NCI-H1694 (cell line): ENCODE results near the gene PIRT.

Source experiments
- DNase-seq: peaks from one replicate; lab custom pipeline; 2025; lab: John Stamatoyannopoulos, UW

The PIRT gene

DNA sequence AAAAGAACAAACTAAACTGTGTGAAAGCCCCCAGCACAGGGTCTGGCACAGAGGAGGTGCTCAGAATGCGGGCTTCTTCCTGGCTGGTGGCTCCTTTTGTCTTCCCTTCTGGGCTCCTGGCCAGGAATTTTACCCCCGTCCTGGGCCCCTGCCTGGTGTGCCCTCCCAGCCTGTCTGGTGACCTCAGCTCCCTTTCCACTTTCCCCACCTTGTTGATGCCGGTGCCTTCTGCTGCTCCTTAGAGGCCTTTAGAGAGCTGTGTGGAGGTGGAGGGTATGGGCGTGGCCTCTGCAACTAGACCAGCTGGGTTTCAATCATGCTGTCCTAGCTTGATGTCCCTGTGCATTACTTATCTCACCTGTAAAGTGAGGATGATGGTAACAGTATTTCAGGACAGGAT, 16.8 kb downstream of the PIRT start:
- DNase-seq: no peak

DNA sequence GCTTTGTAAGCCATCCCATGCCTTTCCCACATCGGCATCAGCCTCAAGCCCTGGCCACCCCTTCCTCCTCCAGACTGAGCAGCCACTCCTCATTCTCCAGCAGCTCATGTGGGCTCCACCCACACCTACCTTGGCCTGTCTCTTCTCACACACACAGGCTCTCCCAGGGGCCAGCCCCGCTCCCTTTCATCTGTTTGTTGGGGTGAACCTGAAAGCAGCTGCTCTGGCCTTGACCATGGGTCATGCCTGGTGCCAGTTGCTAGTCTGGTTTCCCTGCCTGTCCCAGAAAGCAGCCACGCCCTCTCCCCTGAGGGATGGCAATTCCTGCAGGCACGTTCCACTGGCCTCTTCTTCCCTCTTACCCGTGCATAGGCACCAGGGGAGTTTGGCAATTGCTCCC, 22.6 kb downstream of the PIRT start:
- DNase-seq: no peak

DNA sequence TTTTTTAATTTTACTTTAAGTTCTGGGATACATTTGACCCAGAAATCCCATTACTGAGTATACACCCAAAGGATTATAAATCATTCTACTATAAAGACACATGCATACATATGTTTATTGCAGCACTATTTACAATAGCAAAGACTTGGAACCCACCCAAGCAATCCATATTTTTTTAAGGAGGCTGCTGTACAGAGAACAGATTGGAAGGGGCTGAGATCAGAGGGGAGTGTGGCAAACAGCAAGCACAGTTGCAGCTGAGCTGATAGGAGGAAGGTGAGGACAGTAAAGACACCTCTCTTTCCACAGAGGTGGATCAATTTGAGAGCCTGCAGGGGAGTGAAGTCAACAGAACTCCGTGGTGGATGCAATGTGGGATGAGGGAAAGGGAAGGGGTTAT, 23.8 kb downstream of the PIRT start:
- DNase-seq: peak; percentile 4

DNA sequence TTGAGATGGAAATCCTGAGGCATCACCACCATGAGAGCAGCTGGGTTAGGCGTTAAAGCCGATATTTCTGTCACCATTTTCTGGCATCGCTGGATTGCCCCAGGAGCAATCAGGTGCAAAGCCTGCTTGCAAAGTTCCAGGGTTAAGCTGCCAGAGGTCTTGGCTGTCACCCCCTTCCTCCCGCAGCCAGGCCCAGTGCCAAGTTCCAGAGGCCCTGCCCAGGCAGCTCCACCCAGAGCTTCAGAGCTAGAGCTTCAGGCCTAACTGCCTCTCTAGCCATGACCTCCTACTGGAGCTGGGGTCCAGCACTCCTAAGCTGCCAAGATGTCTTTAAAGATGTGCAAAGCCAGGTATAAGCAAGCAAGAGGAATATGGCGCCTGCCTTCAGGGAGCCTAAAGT, 25.2 kb downstream of the PIRT start:
- DNase-seq: no peak

DNA sequence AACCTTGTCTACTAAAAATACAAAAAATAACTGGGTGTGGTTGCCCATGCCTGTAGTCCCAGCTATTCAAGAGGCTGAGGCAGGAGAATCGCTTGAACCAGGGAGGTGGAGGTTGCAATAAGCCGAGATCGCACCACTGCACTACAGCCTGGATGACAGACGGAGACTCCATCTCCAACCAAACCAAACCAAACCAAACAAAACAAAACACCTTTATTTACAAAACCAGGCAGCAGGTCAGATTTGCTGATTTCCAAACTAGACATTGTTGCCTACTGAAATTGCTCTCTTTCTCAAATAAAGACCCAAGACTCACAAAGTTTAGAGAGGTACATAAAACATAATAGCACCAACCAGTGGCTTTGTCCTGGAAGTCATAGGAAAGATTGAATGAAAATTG, 28.3 kb downstream of the PIRT start:
- DNase-seq: no peak

DNA sequence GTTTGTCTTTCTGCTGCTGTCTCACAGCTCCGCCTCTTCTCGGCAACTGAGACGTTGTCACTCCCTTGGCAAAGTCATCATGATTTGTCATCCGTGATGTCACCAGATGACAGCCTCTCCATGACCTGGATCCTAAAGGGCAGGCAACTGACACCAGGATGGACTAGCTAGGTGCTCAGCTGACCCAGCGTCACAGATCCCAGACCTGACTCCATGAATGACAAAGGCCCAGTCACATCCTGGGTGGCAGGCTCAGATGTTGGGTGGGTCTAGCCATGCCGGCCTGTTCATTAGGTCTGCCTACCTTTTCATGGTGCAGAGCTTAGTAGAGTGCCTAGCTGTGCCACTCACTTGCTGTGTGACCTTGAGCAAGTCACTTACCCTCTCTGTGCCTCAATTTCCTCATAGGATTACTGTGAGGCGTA, 30.2 kb downstream of the PIRT start:
- DNase-seq: no peak

DNA sequence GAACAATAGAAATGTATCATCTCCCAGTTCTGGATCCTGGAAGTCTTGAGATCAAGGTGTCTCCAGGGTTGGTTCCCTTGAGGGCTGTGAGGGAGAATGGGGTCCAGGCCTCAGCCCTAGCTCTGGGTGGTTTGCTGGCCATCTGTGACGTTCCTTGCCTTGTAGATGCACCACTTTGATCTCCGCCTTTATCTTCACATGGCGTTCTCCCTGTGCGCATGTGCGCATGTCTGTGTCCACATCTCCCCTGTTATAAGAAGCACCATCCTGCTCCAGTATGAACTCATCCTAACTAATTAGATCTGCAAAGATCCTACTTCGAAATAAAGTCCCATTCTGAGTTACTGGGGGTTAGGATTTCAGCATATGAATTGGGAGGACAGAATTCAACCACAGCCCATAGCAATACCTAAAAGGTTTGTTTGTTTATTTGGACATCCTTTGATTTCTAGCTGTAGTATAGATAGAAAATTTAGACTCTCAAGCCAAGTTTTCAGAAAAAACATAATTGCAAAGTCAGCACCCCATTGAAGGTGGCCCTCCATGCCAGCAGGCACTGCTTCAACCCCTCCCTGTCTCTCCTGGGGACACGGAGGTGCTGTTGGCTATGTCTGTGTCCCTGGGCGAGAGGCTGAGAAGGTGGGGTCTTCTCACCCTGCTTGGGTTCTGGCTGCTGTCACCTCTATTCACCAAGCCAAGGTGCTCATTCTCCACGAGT, 31.2 kb downstream of the PIRT start:
- DNase-seq: no peak

DNA sequence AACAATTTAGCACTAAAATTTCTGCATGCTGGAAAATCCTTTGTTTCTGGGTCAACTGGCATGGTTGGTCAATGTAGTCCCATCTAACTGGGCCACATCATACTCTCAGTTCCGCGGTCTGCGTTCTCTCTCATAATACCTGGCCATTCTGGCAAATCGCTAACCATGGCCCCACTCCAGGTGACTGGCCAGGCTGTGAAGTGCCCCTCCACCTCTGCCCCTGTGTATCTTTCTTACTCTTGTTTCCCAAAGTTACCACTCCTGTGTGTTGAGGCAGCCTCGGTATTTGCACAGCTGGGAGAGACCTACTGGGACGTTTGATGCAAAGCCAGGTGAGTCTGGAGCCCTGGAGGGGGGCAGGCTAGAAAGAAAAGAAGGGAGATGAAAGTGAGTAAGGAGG, 32.0 kb downstream of the PIRT start:
- DNase-seq: no peak

DNA sequence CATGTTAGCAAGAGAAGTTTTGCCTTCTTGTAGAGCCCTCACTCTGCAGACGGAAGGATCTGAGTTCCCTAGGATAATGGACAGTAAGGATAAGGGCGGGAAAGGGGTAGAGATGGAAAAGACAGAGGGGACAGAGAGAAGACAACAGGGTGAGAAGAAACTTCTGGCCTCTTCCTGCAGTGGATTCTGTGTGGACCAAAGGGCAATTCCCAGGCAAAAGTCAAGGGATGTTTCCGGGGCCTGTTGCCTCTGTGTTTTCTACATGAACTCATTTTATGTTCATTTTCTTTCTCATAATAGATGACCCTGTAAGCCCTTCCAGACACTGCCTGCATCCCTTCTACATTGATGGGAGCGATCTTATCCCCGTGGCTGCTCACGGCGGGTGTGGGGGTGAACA, 33.3 kb downstream of the PIRT start:
- DNase-seq: no peak

DNA sequence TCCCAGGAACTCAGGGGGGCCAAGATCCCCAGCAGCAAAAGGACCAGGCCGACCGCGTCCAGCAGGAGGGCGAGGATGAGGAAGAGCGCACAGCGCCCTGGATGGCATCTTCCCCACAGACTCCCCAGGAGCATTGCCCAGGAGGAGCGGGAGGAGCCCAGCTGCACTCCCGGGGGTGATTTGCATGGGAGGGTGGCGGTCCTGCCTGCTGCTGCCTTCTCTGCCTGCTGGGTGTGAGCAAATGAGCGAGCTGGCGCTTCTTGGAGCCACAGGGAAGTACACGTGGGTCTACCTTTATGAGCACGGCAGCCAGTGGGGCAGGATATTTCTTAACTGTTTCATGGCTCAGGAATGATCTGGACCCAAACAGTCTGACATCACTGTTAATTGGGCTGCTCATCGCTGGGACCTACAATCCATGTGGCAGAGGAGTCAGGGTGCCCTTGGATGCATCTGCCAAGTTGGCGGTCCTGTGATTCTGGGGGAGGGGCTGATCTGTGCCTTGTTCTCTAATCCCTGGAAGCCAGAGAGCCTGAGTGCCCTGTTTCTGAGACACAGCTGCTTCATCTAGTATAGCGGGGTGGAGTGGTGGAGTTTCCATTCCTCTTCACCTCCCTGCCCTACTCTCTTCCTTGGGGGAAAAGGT, 33.9 kb downstream of the PIRT start, which contains the start of gene TMEM238L:
TSS of gene TMEM238L (minus strand) at position 270 of the 646 bp plus-strand sequence. CDS start at position 134, 136 bp downstream.
- no peak for DNase-seq

DNA sequence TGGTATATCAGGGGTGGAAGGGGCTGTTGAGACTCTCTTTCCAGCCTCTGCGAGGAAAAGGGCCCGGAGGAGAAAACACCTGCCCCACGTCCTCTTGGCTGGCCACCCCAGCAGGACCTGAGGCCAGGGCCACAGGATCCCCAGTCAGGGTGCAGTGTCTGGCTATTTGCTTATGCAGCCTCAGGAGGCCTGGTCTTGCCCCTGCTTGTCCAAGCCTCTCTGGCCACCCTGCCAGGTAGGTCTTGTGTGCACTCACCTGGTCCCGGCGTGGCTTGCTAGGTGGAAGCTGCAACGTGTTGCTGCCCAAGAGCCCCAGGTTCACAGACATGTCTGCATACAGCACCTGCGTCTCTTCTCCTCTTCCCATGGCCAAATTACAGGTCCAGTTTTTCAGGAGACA, 34.5 kb downstream of the PIRT start:
- DNase-seq: no peak

DNA sequence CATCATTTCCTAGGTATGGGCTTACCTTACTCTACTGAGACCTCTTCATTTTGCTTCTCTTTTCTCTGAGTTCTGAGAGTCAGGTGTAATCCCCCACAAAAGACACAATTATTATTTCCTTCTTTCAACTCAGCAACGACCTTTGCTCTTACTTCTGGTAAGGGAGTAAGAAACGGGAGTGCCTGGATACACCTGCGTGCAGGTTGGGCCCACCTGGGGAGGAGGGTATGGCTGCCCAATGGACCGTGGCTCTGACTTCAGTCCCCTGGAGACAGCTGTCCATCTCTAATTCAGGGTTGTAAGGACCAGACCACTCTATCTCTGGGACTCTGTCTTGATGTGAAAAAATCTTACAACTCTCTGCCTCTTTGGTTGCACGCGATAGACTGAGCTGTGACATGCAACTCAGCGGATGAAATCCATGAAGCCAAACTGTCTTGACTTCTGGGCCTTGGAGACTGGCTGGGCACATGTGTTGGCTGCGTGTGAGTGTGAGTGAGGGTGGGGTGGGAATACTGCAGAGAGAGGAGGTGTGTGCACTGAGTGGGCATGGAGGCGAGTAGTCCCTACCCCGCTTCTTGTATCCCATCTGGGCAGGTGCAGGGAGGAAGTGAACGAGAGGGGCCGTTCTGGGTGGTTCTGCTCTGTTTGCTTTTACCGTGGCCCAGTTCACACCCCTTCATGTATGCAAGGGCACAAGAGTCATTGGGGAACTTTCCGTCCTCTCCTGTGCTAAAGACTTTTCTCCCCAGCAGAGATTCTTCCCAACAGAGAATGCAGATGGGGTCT, 35.2 kb downstream of the PIRT start:
- DNase-seq: no peak

DNA sequence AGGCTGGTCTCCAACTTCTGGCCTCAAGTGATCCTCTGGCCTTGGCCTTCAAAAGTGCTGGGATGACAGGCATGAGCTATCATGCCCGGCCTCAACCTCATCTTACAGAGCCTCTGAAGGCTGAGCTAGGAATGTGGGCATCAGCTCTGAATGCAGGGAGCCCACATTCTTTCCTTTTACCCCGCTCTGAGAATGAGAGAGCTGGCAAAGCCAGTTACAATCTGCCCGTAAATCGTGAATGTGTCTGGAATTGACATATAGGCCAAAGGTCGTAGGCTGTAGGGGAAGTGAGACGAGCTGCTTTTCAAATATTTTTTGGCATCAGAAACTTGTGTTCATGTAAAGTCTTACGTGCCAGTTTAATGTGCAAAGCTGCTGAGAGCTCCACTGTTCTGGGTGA, 38.5 kb downstream of the PIRT start:
- DNase-seq: no peak

DNA sequence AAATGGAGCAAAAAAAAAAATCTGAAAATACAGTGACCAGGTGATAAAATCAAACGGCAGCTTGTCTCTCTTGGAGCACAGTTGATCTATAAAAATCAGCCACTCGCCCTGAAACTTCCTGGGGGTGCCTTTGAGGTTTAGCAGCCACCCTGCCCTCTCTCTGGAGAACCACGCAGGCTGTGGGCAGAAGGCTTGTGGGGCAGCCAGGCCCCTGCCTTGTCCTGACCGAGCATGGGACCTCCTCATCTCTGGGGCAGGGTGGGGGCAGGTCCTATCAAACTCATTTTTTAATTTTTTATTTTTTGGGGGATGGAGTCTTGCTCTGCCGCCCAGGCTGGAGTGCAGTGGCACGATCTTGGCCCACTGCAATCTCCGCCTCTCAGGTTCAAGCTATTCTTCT, 39.0 kb downstream of the PIRT start:
- no peak for DNase-seq

DNA sequence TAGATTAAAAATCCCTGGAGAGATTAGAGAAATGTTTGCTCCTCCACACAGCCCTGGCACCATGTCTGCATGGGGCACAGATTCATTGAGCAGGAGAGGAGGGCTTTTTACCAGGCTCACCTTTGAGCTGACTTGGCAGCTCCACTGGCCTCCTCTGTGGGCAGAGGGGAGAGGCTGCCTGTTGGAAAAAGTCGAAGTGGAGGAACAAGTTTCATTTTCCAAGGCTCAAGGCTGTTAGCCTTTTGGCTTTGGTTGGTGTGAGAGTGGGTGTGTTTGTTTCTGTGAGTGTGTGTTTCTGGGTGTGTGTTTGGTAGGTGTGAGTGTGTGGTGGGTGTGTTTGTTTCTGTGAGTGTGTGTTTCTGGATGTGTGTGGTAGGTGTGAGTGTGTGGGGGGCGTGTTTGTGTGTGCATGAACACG, 39.5 kb downstream of the PIRT start:
- DNase-seq: no peak

DNA sequence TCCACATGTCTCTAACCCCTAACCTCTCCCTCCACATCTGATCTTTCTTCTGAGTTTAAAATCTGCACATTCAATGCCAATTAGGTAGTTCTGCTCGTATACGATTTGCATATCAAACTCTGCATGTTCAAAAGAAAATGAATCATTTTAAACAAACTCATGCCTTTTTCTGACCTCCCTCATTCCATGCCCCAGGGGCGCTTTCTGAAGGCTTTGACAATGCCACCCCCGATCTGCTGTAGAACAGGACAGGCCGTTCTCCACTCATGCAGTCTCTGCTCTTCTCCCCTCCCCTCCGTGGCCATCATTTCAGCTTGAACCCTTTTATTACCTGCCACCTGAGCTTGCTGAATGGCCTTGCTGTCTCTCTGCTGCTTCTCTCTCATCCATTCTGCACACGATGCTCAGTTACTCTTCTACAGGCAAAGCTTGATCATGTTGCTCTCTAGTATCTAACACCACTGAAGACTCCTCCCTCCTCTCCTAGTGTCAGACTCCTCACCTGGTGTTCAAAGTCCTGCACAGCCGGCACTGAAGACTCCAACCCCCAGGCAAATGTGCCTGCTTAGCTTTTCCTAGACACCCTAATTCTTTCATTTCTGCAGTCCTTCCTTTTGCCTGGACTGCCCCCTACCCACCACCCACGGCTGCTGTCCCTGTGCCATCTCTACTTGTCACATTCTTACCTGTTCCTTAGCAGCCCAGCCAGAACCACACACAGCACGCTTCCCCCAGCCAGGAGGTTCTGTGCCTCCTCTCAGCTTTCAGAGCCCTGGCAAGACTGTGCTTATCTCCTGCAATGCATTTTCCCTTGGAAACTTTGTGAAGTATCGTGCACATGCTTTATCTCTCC, 40.2 kb downstream of the PIRT start:
- DNase-seq: no peak

DNA sequence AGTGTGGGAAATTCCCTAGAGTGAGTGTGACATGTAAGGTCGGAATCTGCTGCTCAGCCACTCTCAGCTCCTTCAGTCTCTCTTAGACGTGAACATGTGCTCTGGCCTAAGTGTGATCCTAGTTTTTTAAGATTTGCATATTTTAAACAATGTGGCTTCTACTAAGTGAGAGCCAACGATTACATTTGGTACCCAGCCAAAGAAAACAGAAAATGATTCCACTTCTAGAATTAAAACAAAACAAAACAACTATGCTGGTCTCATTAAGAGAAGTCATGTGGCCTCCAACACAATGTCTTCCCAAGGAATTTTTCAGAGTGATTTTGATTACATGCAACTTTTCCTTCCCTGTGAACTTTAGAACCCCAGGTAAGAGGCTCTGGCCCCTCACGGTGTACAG, 44.1 kb downstream of the PIRT start:
- DNase-seq: no peak

DNA sequence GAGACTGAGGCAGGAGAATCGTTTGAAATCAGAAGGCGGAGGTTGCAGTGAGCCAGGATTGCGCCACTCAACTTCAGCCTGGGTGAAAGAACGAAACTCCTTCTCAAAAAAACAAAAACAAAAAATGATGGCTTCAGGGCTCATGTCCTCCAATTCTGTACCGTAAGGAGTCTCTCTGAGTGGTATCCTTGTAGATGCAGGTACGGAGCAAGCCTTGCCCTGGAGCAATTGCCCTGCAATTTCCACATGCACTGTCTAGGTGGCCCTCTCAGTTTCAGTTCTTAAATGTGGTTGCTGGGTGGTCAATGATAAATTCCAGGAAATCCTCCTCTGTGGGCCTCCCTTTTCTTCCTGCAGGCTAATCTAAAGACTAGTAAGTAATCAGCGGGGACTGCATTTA, 44.6 kb downstream of the PIRT start:
- DNase-seq: no peak

DNA sequence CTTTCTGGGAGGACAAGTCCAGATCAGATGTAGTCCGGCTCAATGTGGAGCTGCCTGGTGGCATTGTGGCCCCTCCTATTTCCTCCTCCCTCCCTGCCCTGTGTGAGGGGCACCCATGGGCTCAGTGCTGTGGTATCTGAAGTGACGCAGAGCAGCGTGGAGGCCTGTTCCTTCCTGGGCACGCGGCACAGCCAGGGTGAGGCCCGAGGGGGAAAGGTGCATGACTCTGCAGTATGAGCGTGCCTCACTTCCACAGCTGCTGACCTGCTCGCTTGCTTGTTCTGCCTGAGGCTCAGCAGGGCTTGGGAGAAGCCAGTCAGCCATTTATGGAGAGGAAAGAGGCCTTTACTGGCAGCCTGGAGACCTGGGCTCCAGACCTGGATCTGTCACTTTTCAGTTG, 45.7 kb downstream of the PIRT start:
- DNase-seq: no peak

DNA sequence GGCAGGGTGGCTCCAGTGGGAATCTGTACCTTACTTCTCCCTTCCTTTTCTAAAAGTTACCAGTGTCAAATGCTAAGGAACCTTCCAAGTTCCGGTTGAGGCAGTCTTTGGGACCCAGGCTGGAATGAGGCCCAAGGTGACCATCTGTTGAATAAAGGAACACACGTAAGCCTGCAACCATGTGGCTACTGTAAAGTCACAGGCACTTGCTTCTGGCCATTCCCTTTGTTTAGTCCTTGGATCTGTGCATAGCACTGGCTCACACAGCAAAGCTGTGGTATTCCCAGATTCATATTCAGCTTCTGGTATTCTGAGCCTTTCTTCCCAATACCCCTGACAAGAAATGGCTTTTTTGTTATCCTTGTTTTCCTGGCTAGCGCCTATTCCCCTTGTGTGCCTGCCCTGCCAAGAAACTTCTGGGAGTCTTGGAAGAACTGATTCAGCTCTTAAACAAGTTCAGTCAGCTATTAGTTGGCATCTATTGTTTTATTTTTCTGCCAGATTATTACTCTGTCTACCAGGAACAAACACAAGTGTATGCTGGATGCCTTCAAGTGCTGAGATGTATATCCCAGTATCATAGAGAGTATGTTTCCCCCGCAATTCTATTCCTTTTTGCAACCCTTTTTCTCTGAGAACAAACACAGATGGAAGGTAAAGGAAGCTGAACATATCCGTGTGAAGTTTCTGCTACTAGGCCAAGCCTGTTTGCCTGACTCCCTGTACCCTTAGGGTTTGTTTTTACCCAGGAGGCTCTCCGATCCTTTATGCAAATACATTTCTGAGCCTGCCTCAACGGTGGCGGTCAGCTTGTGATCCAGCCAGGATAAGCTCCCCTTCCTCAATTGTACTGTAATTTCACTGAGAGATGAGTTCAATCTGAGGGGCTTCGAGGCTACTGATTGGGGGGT, 47.1 kb downstream of the PIRT start:
- no peak for DNase-seq

DNA sequence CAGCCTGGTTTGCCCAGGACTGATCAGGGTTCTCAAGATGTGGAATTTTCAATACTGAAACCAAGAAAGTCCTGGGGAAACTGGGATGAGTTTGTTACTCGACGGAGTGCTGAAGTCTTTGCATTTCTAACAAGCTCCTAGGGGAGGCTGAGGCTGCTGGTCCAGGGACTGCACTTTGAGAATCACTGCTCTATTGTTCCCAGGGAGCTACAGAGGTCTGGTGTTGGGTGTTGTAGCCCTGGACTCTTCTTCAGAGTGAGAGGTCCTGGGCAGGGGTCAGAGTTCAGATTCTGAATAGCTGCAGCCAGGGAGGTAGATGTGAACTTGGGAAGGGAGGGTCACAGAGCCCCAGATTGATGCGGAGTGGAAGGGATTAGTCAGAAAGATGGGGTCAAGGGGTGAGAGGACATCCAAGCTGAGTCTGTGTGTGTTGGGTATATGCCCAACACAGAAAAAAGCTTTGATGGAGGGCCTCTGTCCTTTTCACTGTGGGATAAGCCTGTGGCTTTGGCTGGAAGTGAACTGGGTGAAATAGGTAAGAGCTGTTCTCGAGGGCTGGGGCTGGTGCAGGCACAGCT, 48.1 kb downstream of the PIRT start:
- DNase-seq: no peak
